CD4-positive, alpha-beta T cell treated with Interferon alpha-2 for 1 hour (primary cell): ENCODE data around the gene GPA33.
"Not testable (repeated sequence)": the region's sequence is repeated elsewhere in the genome, so short reads cannot be mapped to it uniquely, and the experiment has no call there.

Experiments
- DNase-seq, 2 donors: peaks; one replicate each; pipeline ENCODE4 v3.0.0-alpha.2; 2020 to 2022

Gene GPA33

DNA sequence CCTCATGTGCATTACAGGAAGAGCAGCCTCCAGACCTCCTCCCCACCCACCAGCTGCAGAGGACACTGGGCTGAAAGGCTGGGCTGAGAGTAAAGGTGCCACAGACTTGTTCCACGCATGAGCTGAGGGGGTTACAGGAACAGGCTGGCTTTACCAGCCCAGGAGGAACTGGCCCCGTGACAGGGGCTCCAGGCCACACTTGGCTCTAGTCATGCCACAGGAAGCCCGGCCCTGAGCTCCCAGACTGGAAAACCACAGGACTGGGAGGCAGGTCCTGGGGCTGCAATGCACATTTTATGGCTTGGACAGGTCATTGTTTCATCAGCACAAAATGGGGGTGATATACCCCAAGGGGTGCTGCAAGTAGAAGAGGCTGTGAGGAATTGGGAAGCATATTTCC, 35.6 kb downstream of the GPA33 start:
- no peak for DNase-seq

DNA sequence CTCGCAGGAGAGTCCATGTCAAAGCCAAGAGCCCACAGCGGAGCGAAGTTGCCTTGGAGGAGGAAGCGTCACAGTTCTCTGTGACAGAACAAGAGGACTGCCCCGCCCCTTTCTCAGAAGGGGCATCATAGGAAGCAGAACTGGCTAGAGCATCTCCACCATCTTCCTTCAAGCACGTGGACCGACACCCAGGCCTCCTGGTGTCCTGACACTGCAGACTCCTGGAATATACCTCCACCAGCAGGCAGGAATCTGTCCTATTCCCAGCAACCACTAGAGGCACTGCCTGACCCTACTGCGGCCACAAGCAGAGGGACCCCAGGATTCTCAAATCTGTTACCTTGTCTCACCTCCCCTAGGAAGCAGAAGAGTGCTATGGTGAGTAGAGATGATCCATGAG, 37.8 kb downstream of the GPA33 start:
- no peak for DNase-seq

DNA sequence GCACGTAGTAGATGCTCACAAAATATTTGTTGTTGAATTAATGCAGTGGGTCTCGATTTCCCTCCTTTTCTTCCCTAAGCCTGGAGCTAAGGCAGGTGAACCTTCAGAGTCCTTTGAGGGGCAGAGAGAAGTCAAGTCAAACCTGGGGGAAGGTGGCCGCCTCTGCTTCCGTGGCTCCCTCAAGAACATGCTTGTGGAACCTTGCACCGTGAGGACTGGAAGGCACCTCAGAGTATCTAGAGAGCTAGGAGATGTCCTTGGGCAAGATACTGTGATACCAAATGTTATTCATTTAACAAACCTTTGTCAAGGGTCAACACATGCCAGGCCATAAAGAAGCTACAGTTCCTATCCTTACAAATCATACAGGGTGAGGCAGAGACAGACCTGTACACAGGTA, 38.3 kb downstream of the GPA33 start:
- DNase-seq = no peak

DNA sequence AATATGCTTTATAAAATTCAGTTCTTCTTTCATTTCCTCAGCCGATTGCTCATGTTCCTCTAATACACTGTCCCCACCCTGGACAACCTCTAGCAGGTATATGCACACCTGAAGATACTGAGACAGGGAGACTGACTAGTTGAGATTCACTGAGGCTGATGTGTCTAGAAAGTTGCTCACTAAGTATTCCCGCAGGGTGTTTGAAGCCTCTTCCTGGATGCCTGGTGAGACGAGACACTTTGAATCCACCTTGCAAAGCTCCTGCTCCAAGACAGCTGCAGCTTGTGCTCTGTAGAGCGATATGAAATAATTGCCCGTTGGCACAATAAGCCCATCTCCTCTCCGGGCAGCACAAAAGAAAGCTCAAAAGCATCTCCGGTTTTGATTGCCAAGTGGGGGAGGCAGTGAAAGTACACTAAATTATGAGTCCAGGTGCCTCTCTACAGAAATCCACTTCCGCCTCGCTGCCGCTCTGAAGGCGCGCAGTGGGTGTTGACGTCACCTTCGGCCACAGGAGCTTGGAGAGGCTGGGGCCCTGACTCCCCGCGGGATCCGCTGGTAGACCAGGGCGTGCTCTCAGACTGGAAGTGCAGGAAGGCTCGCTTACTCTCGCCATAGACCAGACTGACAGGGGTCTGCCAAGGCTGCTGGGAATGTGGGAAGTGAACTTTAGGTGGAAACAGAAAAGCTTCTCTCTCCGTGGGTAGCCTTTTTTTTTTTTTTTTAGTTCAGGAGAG, 46.3 kb downstream of the GPA33 start:
- peak; percentile 64 to 73 for DNase-seq

DNA sequence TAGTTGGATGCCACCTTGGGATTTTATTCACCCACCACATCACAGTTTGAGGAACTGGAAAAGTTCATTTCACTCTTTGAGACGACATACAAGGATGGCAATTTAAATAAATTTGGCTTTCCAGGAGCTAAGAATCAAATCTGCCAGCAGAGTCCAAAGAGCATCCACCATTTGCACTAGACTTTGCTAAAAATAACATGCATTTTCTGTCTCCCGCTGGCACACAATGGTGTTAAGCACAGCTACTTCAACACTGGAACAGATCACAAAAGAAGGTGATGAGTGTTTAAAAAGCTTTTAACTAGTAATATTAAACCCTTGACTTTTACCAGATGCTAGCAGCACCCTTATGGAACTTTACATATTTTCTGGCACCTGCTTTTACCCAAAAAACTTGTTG, 56.5 kb downstream of the GPA33 start:
- no peak for DNase-seq

DNA sequence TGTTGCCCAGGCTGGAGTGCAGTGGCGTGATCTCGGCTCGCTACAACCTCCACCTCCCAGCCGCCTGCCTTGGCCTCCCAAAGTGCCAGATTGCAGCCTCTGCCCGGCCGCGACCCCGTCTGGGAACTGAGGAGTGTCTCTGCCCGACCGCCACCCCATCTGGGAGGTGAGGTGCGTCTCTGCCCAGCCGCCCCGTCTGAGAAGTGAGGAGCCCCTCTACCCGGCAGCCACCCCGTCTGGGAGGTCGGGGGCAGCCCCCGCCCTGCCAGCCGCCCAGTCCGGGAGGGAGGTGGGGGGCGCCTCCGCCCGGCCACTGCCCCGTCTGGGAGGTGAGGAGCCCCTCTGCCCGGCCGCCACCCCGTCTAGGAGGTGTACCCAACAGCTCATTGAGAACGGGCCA, 60.6 kb downstream of the GPA33 start:
- DNase-seq = not testable (repeated sequence)

DNA sequence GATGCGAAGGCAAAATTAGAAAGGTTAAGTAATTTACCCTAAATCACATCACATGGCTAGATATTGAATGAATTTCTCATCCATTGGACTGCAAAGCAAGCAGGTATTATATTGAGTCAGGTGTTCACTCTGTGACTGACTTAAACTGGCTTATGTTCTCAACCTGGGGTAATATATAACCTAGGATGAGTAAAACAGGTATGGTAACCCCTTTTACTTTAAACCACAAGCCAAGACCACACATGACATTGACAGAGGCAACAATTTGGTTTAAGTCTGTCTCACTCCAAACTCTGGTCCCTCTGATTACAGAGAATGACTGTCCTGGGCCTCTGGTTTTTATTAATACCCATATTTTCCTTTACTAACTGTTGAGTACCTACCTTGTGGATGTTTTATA, 67.8 kb downstream of the GPA33 start:
- no peak for DNase-seq

DNA sequence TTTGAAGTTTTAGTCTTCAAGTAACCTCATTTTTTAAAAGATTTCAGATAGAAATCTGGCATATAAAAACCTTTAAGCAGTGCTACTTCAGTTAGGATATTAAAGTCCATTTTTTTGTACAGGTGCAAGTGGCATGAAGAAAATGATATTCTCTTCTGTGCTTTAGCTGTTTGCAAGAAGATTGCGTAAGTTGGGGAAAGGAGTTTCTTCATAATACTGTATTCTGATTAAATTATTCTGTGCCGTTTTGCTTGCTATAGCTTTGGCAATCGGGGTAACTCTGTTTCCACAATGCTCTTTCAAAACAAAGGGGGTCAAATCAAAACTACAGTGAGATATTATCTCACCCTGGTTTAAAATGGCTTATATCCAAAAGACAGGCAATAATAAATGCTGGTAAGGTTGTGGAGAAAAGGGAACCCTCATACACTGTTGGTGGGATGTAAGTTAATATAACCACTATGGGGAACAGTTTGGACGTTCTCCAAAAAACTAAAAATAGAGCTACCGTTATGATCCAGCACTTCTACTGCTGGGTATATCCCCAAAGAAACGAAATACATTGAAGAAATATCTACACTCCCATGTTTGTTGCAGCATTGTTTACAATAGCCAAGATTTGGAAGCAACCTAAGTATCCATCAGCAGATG, 74.0 kb downstream of the GPA33 start:
- no peak for DNase-seq

DNA sequence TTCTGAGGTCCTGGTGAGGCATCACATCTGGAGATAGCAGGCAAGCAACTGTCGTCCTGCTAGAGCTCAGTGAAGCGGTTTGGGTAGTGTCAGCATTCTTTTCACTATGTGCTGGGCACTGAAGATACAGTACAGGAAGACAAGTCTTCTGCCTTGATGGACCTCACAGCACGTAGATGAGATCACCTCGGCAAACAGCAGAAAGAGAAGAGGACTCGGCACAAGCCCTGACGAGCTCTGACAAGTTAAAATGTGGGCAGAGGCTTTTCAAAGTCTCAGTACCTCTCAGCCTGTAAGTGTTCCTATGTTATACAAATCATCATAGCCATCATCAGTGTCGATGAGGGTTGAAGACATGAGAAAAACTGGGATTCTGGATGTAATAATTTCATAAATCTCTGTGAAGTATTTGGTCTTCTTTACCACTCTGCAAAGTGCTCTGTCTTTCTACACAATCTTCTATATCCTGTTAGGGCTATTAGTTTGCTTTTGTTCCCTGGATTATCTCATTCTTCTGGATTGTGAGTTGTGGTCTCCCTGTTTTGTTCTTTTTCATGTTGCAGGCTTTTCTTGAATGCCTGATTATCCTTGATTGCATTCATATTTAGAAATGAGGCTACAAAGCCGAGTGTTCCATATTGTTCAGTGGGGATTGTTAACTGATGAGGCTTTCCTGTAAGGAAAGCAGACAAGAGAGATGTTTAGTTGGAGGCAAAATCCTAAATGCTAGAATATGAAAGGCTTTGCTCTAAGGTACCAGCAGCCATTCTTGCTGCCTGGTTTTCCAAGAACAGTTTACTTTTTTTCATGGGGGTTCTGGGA, 76.9 kb downstream of the GPA33 start:
- no peak for DNase-seq

DNA sequence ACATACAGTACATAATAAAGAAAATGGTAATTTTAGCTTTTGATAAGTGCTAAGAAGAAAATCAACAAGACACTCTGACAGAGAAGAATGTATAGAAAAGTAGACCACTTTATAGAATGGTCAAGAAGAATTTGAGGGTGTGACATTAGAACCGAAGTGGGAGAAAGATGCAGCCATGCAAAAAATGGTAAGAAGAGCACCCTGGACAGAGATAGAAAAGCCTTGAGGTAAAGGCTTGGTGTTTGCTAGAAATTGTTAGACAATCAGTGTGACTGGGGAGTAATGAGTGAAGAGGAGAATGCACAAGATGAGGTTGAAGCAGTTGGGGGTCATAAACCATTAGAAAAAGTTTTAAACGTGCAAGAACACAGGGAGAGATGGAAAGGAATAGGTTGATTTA, 77.6 kb downstream of the GPA33 start:
- DNase-seq = no peak

DNA sequence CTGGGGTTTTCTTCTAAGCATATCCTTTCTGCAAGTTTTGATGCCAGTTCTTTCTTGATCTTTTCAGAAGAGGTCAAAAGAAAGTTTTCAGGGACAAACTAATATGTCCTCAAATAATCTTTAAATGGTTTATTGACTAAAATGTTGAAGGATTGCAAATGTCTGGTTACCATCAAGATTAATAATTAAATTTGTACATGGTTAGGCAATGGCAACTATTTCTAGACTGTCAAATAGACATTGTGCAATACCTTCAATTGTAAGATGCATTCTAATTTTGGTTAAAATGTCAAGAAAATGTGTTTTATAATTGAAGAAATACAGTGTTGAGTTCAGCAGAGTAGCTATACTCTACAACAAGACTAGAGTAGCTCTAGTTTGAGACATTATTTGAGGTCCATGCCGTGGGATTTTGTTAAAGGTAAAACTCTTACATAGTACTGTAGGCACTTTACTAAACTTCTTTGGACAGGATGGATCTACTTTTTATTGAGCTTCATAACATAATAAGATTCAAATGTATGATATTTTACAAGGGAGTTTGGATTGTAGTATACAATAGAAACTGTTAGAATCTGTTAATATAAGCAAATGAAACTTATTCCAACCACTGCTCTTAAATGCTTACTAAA, 78.5 kb downstream of the GPA33 start:
- no peak for DNase-seq

DNA sequence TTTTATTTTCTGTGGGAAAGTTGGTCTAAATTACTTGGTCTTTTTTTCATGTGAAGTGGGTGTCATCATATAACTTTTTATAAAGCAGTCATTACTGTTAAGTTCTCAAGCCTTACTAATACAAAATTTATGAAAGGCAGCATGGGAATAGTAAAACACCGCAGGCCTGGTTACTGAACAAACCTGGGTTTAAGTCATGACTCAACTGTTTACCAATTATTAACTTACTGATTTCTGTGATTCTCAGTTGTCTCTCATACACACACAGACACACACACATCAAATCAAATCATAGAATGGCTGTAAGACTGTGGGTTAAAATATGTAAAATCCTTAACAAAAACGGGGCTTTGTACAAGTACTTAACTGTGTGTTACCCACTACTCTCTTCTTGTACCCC, 86.5 kb downstream of the GPA33 start:
- DNase-seq = no peak
